C1 segment of cervical spinal cord (tissue), 14 donors: ENCODE results near the gene GNE.

Source experiments
- DNase-seq, 14 donors: peaks; one replicate each; lab custom pipeline; 2025; lab: John Stamatoyannopoulos, UW

GNE gene

DNA sequence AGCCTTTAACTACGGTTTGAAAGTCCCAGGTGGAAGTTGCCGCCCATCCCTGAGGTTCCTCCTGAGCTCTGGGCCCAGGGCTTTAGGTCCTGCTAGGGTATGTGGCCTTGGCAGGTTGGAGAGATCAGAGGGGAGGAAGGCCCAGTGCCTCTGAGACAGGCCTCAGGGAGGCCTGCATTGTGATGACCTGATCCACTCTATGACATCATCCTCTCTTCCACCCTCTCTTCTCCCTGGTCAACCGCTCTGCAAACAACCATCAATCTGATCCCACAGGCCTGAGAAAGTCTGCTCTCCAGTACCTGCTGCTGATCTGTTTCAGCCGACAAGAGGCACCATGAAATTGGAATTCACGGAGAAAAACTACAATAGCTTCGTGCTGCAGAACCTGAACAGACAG lies 89.1 kb downstream of the GNE start, which contains the start of gene CCIN:
CCIN (plus strand) TSS at position 223 of the 400 bp plus-strand sequence; CDS start at position 338, 115 bp downstream.
- DNase-seq = no peak

DNA sequence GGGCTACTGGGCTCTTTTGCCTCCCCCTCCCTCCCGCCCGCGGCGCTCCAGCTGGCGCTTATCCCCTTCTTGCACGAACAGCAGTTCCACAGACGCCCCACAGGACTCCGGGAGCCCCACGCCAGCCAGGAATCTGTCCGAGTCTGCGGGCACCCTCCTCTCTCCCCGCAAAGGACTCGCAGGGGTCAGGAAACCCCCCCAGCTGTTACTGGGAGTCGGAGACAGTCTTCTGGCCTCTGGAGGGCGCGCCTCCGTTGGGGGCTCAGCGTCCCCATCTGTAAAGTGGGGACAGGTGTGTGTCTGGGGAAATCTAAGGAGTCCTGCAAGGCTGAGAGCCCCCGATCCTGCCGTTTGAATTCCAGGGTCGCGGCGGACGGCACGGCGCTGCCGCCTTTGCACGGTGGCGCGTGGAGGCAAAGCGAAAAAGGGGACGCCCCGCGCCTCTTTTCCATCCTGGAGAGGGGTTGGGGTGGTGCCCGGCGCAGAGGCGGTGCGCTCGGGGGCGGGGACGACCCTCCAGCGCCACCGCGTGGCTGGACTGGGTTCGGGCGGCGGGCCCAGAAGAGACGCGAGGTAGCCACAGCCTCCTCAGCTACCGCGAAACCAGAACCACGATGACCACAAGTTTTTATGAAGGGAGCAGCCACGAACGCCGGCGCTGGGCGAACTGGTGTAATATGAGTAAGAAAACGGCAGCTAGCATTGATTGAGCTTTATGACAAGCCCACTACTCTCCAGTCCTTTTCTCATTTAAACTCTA lies 91.9 kb downstream of the GNE start:
- DNase-seq = peak in 13 of 14 donors; percentile 42 to 91 (median 73)

DNA sequence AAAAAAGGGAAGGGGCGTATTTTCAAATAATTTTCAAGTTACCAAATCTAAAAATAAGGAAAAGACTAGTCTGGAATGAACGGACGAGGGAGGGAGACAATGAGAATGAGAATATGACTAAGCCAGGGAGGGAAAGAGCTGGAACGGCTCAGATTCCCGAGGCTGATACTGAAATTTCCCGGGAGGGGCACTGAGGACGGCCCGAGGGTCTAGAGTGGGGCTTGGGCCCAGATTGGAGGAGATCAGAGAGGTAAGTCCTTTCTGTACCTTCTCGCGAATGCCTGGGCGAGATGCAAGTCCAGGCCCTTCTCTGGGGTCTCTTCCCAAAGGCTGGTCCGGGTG lies 92.5 kb downstream of the GNE start:
- DNase-seq = no peak

DNA sequence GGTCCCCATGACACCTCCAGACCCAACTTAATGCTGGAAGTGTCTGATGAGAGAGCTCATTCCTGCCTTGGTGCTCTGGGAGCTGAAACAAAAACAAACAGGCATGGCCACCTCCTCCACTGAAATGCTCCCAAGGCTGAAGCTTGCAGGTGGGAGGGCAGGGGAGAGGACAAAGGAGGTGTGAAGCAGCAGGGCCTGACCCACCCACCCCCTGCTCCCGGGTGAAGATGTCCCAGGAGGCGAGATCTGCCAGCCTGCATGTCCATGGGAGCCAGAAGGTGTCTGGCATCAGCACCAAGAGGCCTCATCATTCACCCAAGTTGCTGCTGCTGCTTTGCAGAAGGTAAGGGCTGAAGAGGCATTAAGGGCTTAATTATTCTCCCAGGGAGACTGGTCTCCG lies 93.3 kb downstream of the GNE start:
- peak in 2 of 14 donors; percentile 10 to 36 for DNase-seq
